GM10248 (cell line): ENCODE results near the gene SMURF1.

ENCODE experiments used
- CTCF ChIA-PET: fragments of 300-600 bp; sonication (Branson Sonifier 250); formaldehyde crosslinking; extraction: SDS; loops from one replicate; lab custom pipeline; 2021; ENCODE audit warnings: antibody characterized with exemption; lab: Yijun Ruan, JAX
- POLR2A ChIA-PET: fragments of 350-650 bp; sonication (Branson Sonifier 250); formaldehyde crosslinking; extraction: SDS; loops from one replicate; lab custom pipeline; 2020; ENCODE audit warnings: antibody characterized with exemption; lab: Yijun Ruan, JAX
- DNase-seq: peaks from one replicate; pipeline ENCODE4 v3.0.0; 2012; ENCODE audit errors: extremely low spot score
- TF ChIP-seq, protein P1 (sequence below): IDR thresholded peaks from 2 replicates; pipeline ENCODE4 v1.5.1; 2012; ENCODE audit warnings: mild to moderate bottlenecking, low read depth; ENCODE audit errors: extremely low read depth, missing control alignments, control extremely low read depth

SMURF1 gene

DNA sequence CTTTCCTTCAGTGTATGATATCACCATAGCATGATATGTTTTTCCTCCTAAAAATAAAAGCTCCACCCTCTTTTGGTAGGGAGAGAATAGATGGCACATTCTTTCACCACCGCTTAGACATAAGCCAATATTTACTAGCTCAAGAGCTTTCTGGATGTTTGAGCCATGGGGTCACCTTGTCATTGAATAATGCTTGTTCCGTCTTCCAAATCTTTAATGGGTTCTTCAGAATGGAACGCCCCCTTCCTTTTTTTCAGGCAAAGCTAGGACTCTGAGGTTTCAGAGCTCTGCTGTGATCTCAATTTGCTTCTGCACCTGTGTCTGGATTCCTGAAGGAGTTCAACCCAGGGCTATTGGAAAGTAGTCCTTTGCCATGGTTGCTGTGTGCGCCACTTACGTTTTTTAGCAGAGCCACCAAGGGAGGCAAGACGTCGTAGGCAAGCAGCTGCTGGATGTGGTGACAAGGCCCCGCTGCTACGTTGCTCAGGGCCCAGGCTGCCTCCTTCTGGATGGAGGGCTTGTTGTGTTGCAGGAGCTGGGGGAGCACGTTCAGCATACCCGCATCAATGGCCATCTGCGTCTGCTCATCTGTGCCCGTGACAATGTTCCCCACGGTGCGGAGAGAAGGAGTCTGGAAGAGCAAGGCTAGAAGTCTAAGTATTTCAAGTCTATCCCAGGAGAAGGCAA, 40.8 kb upstream of the SMURF1 start:
- TF ChIP-seq, protein P1, sequence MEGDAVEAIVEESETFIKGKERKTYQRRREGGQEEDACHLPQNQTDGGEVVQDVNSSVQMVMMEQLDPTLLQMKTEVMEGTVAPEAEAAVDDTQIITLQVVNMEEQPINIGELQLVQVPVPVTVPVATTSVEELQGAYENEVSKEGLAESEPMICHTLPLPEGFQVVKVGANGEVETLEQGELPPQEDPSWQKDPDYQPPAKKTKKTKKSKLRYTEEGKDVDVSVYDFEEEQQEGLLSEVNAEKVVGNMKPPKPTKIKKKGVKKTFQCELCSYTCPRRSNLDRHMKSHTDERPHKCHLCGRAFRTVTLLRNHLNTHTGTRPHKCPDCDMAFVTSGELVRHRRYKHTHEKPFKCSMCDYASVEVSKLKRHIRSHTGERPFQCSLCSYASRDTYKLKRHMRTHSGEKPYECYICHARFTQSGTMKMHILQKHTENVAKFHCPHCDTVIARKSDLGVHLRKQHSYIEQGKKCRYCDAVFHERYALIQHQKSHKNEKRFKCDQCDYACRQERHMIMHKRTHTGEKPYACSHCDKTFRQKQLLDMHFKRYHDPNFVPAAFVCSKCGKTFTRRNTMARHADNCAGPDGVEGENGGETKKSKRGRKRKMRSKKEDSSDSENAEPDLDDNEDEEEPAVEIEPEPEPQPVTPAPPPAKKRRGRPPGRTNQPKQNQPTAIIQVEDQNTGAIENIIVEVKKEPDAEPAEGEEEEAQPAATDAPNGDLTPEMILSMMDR, result no peak
- no peak for DNase-seq
- ChIA-PET POLR2A (no interaction called here), CTCF (interaction anchor here (1.1 kb wide), 1 partner anchor 10 kb away, joined by 3 read pairs; no protein-coding TSS in a partner anchor)

DNA sequence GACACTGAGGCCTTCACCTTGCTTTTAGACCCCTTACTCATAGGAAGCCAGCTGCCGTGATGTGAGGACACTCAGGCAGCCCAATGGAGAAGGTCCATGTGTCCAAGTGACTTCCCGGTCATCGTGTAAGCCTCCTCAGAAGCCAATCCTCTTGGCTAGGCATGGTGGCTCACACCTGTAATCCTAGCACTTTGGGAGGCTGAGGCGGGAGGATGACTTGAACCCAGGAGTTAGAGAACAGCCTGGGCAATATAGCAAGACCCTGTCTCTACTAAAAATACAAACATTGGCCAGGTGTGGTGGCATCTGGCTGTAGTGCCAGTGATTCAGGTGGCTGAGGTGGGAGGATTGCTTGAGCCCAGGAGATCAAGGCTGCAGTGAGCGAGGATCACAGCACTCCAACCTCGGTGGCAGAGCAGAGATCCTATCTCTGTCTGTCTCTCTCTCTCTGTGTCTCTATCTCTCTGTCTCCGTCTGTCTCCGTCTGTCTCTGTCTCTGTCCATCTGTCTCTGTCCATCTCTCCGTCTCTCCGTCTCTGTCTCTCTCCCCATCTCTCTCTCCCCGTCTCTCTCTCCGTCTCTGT, 36.3 kb upstream of the SMURF1 start:
- DNase-seq, result no peak
- POLR2A ChIA-PET, result no interaction called here
- TF ChIP-seq, protein P1, result no peak
- CTCF ChIA-PET, result no interaction called here

DNA sequence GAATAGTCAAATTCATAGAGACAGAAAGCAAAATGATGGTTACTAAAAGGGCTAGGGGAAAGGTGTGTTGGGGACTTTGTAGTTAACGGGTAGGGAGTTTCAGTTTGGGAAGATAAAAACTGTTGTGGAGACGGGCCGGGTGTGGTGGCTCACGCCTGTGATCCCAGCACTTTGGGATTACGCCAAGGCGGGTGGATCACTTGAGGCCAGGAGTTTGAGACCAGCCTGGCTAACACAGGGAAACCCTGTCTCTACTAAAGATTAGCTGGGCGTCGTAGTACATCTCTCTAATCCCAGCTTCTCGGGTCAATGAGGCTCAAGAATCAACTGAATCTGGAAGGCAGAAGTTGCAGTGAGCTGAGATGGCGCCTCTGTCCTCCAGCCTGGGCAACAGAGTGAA, 33.3 kb upstream of the SMURF1 start:
- CTCF ChIA-PET, result interaction anchor here (1.2 kb wide), 1 partner anchor 10 kb away, joined by 3 read pairs; no protein-coding TSS in a partner anchor
- DNase-seq, result no peak

DNA sequence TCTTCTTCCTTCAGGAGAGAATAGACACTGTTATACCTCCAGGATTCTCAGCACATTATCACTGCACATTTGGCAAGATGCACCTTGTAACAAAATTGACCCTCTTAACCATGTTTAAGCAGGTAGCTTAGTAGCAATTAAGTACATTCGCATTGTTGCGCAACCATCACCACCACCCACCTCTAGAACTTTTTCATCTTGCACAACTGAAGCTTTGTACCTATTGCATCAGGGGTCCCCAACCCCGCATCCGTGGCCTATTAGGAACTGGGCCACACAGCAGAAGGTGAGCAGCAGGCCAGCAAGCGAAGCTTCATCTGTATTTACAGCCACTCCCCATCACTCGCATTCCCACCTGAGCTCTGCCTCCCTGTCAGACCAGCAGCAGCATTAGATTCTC, 29.9 kb upstream of the SMURF1 start:
- CTCF ChIA-PET, result interaction anchor here (1.0 kb wide), 1 partner anchor 13 kb away, joined by 3 read pairs; no protein-coding TSS in a partner anchor
- no peak for DNase-seq
- TF ChIP-seq, protein P1, result no peak
- POLR2A ChIA-PET, result no interaction called here

More for the DNA sequence above, 33.3 kb upstream of the SMURF1 start:
- TF ChIP-seq, protein P1, result no peak
- POLR2A ChIA-PET, result no interaction called here

DNA sequence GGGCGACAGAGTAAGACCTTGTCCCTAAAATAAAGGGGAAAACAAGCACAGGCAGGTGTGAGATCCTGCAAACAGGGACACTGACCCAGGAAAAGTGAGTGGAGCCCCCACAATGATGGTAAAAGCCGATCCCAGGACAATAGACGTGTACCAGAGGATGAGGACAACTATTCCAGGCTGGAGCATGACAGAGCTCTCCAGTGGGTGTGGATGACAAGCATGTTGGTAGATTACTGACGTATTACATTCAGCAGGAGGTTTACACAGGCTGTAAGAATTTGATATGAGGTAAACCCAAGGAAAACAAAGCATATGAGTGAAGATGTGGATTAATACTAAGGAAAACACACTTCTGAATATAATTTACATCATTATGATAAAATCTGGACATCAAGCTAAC, 27.8 kb upstream of the SMURF1 start:
- ChIA-PET CTCF (interaction anchor here (0.9 kb wide), 1 partner anchor 32 kb away, joined by 3 read pairs; no protein-coding TSS in a partner anchor), POLR2A (no interaction called here)
- TF ChIP-seq, protein P1, result no peak
- no peak for DNase-seq

DNA sequence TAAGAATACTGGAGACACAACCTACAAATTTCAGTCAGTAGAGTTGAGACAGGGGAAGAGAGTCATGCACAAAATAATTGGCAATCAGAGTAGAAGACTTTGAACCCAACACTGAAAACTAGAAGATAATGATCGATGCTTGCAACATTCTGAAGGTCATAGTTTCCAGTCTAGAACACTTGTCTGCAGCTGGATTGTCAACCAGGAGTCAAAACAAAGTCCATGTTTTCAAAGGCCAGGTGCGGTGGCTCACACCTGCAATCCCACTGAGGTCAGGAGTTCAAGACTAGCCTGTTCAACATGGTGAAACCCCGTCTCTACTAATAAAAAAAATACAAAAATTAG, 26.8 kb upstream of the SMURF1 start:
- CTCF ChIA-PET, result interaction anchor here (0.9 kb wide), 1 partner anchor 33 kb away, joined by 3 read pairs; no protein-coding TSS in a partner anchor
- DNase-seq, result no peak
- POLR2A ChIA-PET, result no interaction called here
- TF ChIP-seq, protein P1, result no peak
